HEK293 (cell line): ENCODE results near the gene SCUBE3.

Source experiments
- BCL11A ChIP-seq: fragments of 450-650 bp; formaldehyde crosslinking; IDR thresholded peaks from 2 replicates; pipeline ENCODE4 v1.5.1; 2016; ENCODE audit warnings: low read depth, missing biosample characterization, missing genetic modification characterization
- BCL6B ChIP-seq: fragments of 450-650 bp; formaldehyde crosslinking; IDR thresholded peaks from 2 replicates; pipeline ENCODE4 v1.5.1; 2017; ENCODE audit warnings: missing biosample characterization, missing genetic modification characterization
- CTCF ChIP-seq: fragments of 450-650 bp; formaldehyde crosslinking; IDR thresholded peaks from 2 replicates; pipeline ENCODE4 v1.5.1; 2016; ENCODE audit warnings: missing biosample characterization, missing genetic modification characterization
- SP2 ChIP-seq: fragments of 450-650 bp; formaldehyde crosslinking; IDR thresholded peaks from 2 replicates; pipeline ENCODE4 v1.5.1; 2016; ENCODE audit warnings: missing biosample characterization, missing genetic modification characterization
- ZNF175 ChIP-seq: fragments of 450-650 bp; formaldehyde crosslinking; IDR thresholded peaks from 2 replicates; pipeline ENCODE4 v1.5.1; 2016; ENCODE audit warnings: missing biosample characterization, missing genetic modification characterization

- TF ChIP-seq SP2 (tag by site-specific recombination) (peak; percentile 85), BCL11A (tag by site-specific recombination) (peak; percentile 81), CTCF (tag by site-specific recombination) (no peak), ZNF175 (tag by site-specific recombination) (no peak), BCL6B (no peak)
Measured at GRCh38 chr6:35259194-35259947, 45.6 kb downstream of the SCUBE3 start, which contains the start of gene ZNF76.
